Retinal pigment epithelial cell (primary cell): ENCODE results near the gene IQGAP1.

ENCODE experiments used
- DNase-seq: peaks from one replicate; pipeline ENCODE4 v3.0.0-alpha.2; 2010; ENCODE audit warnings: low read depth
- H3K4me3 ChIP-seq: 2 replicates; pipeline ENCODE4 v1.5.1; 2011; ENCODE audit warnings: mild to moderate bottlenecking, low read length, control low read depth, moderate library complexity
- CTCF ChIP-seq: conservative IDR thresholded peaks from 2 replicates; pipeline ENCODE4 v1.5.1; 2011; ENCODE audit warnings: low read depth, low read length, control low read depth, inconsistent platforms

IQGAP1 gene

GRCh38 chr15:90442423-90442822, 54.4 kb downstream of the IQGAP1 start:
- H3K4me3 ChIP-seq = no peak overlapping the region
- no peak for TF ChIP-seq CTCF
- DNase-seq = no peak

DNA sequence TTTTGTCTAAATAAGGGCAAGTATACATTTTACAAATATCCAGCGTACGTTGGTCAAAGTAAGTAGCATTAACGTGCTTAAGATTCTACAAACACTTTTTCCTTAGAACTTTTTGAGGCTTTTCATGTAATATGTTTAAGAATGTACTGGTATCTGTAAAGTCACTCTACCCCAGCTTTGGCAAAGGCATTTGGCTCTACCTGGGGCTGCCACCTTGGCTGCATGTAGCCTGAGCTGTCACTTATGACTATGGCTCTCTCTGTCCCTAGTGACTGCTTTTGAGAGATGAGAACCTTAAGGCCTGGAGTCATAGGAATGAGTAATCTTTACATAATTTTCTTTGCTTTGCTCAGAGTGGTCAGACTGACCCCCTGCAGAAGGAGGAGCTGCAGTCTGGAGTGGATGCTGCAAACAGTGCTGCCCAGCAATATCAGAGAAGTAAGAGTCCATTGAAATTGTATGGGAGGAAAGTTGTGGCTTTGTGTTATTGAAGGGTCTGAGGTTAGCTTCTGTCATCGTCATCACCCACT, 61.2 kb downstream of the IQGAP1 start:
- H3K4me3 ChIP-seq = no peak overlapping the region
- TF ChIP-seq CTCF = no peak
- DNase-seq = no peak

DNA sequence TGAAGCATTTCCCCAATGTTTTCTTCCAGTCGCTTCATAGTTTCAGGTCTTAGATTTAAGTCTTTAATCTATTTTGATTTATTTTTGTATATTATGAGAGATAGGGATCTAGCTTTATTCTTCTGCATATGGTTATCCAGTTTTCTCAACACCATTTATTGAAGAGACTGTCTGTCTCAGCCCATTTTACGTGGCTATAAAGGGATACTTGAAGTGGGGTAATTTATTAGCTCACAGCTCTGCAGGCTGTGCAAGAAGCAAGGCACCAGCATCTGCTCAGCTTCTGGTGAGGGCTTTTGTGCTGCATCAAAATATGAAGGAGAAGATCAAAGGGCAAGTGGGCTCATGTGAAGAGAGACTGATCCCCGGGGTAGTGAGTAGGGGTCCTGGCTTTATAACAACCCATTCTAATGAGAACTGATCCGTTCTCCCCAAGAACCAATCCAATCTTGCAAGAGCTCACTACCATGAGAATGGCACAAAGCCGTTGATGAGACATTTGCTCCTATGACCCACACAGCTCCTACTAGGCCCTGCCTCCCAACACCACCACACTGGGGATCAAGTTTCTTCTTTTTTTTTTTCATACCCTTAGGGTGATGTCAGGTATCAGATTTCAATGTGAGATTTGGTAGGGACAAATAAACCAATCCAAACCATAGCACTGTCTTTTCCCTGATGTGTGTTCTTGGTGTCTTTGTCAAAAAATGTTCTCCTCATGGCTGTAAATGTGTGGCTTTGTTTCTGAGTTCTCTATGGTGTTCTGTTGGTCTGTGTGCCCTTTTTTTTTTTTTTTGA, 63.2 kb downstream of the IQGAP1 start:
- H3K4me3 ChIP-seq = no peak overlapping the region
- DNase-seq = no peak
- no peak for TF ChIP-seq CTCF

- no peak for TF ChIP-seq CTCF
- H3K4me3 ChIP-seq = no peak overlapping the region
- no peak for DNase-seq
Observed at GRCh38 chr15:90456236-90456635, 68.2 kb downstream of the IQGAP1 start.

DNA sequence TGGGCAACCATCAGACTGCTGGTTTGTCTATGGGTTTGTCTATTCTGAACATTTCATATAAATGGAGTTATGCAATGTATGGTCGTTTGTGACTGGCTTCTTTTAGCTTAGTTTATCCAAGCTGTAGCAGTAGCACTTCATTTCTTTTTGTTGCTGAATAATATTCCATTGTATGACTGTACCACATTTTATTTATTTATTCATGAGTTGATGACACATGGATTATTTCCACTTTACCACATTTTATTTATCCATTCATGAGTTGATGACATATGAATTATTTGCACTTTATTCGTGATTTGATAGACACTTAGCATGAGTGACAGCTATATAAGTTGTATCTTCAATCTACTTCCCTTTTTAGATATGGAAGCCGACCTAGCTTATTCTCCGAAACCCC, 70.0 kb downstream of the IQGAP1 start:
- DNase-seq = no peak
- TF ChIP-seq CTCF = no peak

DNA sequence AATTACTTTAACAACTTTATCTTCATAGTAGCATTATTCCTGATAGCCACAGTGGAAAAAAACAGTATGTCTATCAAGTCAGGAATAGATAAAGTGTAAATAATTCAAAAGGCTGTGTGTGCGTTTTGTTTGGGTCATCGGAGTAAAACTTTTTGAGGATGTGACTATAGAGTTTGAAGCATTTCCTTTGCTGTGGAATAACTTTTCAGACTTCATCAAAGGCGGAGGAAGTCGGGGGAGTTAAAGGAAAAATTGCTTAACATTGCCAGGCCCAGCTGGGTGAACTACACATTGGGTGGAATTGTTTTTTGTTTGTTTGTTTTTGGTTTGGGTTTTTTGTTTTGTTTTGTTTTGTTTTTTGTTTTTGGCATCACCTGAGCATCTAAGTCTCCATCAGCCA, 71.3 kb downstream of the IQGAP1 start:
- TF ChIP-seq CTCF = no peak
- DNase-seq = no peak
- no peak overlapping the region for H3K4me3 ChIP-seq

More for the DNA sequence above, 70.0 kb downstream of the IQGAP1 start:
- H3K4me3 ChIP-seq = no peak overlapping the region
